Suppressor macrophage (primary cell): ENCODE results near the gene ZNF446.
"Not testable (repeated sequence)": the region's sequence is repeated elsewhere in the genome, so short reads cannot be mapped to it uniquely, and the experiment has no call there.

Source experiments
- DNase-seq, 4 experiments: peaks; one replicate each; pipeline ENCODE4 v3.0.0-alpha.2; 2020 to 2022
- total RNA-seq, 17 experiments: gene quantifications; one replicate each; lab custom pipeline; 2026; ENCODE audit warnings: mixed read lengths in 6 of 17, inconsistent platforms in 3 of 17; lab: John Stamatoyannopoulos, UW

Gene ZNF446
- 0.73 to 8.4 (median 3.0) reads per million in 17 experiments for total RNA-seq

- peak; percentile 95 to 97 (median 97) for DNase-seq
These were observed at the start of gene ZNF446 for GRCh38 chr19:58475714-58476497. ZNF446 (plus strand) TSS chr19:58476352; CDS start chr19:58477219, 867 bp downstream.

GRCh38 chr19:58428617-58429016 is 47.5 kb upstream of the ZNF446 start:
- no peak for DNase-seq

- no peak for DNase-seq
These were observed 46.4 kb upstream of the ZNF446 start for GRCh38 chr19:58429745-58430144.

GRCh38 chr19:58434217-58434616 is 41.9 kb upstream of the ZNF446 start:
- no peak for DNase-seq

GRCh38 chr19:58439576-58440554 is 36.3 kb upstream of the ZNF446 start, which contains the start of gene ZNF132:
ZNF132 (minus strand) TSS chr19:58440153; CDS start chr19:58439821, 332 bp downstream.
- peak; percentile 98 to 100 (median 98) for DNase-seq

GRCh38 chr19:58440556-58440955 is 35.6 kb upstream of the ZNF446 start:
- DNase-seq = no peak

DNA sequence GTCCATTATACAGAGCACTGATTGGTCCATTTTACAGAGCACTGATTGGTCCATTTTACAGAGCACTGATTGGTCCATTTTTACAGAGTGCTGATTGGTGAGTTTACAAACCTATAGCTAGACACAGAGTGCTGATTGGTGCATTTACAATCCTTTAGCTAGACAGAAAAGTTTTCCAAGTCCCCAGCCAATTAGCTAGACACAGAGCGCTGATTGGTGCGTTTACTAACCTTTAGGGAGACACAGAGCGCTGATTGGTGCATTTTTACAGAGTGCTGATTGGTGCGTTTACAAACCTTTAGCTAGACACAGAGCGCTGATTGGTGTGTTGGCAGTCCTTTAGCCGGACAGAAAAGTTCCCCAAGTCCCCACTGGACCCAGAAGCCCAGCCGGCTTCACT is 33.2 kb upstream of the ZNF446 start:
- DNase-seq = not testable (repeated sequence)

- not testable (repeated sequence) for DNase-seq
These were observed 27.3 kb upstream of the ZNF446 start for GRCh38 chr19:58448860-58449259.

DNA sequence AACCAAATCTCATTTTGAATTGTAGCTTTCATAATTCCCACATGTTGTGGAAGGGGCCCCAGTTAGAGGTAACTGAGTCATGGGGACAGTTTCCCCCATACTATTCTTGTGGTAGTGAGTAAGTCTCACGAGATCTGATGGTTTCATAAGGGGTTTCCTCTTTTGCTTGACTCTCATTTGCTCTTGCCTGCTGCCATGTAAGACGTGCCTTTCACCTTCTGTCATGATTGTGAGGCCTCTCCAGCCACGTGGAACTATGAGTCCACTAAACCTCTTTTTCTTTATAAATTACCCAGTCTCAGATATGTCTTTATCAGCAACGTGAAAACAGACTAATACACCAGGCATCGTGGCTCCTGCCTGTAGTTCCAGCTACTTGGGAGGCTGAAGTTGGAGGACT is 26.2 kb upstream of the ZNF446 start:
- DNase-seq = not testable (repeated sequence)

DNA sequence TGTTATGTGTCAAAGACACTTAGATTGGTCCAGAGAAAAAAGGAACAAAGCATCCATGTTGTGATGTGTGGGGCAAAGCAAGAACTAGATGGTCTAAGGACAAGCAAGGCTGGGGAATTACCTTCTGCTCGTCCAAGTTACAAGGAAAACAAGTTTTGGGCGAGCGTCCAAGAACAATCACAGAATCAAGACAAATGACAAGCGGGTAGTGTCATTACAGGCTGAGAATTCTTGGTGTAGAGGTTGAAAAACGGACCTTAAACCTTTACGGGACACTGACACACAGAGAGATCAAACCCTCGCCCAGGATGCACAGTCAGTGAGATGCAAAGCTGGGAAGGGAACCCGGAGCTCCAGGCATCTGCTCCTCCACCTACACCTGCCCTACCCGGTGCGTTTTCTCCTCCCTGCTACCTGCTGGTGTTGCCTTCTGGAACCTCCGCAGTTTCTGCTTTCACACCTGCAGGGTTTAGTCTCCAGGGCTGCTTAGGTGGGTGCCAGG is 25.2 kb upstream of the ZNF446 start:
- DNase-seq = no peak

GRCh38 chr19:58451358-58452101 is 24.6 kb upstream of the ZNF446 start, which contains the start of gene ZNF324B:
ZNF324B (plus strand) TSS chr19:58451622; CDS start chr19:58453702, 2,080 bp downstream.
- DNase-seq = peak; percentile 97 to 99 (median 98)

DNA sequence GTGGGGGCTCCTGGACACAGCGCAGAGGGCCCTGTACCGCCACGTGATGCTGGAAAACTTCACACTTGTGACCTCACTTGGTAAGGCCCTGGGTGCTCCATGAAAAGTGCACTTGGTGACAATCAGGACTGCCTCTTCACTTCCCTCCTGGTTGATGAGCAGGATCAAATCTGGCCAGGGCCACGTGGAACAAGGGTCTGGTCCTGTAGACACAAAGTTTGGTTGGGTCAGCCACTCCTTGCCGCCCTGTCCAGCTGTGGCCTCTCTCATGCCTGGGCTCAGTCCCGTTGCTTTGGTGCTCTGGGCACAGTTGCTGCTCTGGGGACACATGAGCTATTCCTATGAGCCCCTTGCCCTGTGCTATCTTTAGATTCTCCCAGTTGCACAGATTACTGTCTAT is 22.4 kb upstream of the ZNF446 start:
- no peak for DNase-seq

GRCh38 chr19:58455306-58455705 is 20.8 kb upstream of the ZNF446 start:
- no peak for DNase-seq

DNA sequence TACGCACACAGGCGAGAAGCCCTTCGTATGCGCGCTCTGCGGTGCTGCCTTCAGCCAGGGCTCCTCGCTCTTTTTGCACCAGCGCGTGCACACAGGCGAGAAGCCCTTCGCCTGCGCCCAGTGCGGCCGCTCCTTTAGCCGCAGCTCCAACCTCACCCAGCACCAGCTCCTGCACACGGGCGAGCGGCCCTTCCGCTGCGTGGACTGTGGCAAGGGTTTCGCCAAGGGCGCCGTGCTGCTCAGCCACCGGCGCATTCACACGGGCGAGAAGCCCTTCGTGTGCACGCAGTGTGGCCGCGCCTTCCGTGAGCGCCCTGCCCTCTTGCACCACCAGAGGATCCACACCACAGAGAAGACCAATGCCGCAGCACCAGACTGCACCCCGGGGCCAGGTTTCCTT is 20.0 kb upstream of the ZNF446 start:
- DNase-seq = no peak

GRCh38 chr19:58460039-58460438 is 16.1 kb upstream of the ZNF446 start:
- DNase-seq = no peak

DNA sequence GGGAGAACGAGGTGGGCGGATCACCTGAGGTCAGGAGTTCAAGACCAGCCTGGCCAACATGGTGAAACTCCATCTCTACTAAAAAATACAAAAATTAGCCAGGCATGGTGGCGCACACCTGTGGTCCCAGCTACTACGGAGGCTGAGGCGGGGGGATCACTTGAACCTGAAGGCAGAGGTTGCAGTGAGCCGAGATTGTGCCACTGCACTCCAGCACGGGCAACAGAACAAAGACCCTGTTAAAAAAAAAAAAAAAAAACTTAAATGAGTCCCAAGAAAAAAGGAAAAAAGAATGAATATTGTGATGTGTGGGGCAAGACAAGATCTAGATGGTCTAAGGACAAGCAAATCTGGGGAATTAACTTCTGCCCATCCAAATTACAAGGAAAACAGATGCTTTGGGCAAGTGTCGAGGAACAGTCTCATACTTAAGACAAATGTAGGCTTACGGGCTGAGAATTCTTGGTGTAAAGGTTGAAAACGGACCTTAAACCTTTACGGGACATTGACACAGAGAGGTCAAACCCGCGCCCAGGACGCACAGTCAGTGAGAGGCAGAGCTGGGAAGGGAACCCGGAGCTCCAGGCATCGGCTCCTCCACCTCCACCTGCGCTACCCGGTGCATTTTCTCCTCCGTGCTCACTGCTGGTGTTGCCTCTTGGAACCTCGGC is 9.9 kb upstream of the ZNF446 start:
- no peak for DNase-seq

- peak; percentile 98 to 100 (median 100) for DNase-seq
These were observed 9.2 kb upstream of the ZNF446 start, which contains the start of gene ZNF324 for GRCh38 chr19:58466760-58467589. ZNF324 (plus strand) TSS chr19:58467080; CDS start chr19:58469186, 2,106 bp downstream.

DNA sequence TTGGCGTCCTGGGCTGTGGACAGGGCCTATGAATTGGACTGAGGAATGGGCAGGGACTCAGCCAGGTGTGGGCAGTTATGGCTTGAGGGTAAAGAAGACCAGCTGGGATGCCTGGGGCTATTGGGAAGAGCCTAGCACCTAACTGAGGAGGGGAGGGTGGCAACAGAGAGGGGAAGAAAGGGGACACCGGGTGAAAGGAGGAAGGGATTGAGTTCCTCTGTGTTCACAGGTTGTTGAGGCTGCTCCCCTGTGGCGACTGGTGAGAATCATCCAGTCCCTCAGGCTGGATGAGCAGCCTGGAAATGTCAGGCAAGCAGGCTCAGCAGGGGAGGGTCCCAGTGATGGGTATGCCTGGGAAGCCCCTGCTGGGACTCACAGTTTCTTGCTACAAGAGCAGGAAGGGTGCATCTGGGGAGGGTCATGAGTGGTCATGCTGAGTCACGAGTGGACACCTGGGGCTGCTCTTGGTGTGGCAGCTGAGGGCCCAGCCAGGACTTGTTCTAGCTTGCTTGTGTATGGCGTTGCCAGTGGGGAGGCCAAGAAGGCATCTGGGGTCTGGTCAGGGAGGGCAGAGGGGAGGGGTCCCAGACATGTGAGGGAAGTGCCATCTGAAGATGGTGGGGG is 7.8 kb upstream of the ZNF446 start:
- DNase-seq = no peak

DNA sequence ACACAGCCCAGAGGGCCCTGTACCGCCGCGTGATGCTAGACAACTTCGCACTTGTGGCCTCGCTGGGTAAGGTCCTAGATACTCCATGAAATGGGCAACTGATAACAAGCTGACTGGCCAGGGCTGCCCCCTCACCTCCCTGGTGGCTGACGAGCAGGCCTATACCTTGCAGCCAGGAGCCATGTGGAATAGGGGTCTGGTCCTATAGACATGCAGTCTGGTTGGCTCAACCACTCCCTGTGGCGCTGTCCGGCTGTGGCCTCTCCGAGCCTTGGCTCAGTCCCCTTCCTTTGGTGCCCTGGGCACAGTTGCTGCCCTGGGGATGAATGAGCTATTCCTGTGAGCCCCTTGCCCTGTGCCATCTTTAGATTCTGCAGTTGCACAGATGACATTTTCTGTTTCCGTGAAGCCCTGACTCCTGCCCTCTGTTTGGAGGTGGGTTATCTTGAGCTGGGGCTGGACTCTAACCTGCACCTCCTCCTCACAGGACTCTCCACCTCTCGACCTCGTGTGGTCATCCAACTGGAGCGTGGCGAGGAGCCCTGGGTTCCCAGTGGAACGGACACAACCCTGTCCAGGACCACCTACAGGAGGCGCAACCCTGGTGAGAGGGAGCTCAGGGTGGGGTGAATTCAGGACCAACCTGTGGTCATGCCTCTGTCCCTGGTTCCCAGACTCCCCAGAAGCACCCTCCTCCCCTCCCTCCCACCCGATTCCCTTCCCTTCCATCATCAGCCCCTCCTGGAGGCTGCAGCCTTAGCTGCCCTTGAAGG is 6.7 kb upstream of the ZNF446 start:
- no peak for DNase-seq
